ENCODE data around the gene CREBL2.

DNA sequence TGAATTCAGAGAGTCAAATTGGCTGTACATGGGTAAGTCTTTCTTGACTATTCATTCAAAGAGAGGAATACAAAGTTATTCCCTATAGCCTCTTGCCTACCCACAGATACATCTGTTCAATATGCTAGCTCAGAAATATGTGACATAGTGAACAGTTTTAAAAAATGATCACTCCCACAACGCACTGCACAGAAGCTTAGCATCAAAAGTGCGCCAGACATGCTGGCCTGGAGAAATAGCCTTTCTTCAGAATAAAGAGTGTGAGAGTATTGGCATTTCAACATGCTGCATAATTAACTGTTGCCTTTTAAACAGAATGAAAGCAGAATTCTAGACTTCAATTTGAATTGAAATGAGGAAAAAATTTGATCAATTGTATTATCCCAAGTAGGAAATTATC is 57.3 kb downstream of the CREBL2 start:
- TF ChIP-seq MAFK (conservative IDR thresholded peaks at IDR 0.05 in 1 of 2, IDR thresholded peaks at IDR 0.05 in 1 of 2; ENCODE audit: low read length in 2 of 2): no peak
- no peak for TF ChIP-seq AHR (CRISPR knock-in tag; IDR thresholded peaks at IDR 0.05)
- TF ChIP-seq, protein P1, sequence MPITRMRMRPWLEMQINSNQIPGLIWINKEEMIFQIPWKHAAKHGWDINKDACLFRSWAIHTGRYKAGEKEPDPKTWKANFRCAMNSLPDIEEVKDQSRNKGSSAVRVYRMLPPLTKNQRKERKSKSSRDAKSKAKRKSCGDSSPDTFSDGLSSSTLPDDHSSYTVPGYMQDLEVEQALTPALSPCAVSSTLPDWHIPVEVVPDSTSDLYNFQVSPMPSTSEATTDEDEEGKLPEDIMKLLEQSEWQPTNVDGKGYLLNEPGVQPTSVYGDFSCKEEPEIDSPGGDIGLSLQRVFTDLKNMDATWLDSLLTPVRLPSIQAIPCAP (CRISPR knock-in tag; IDR thresholded peaks at IDR 0.05; ENCODE audit: low read depth): no peak
- no peak for TF ChIP-seq SAP130 (CRISPR knock-in tag; IDR thresholded peaks at IDR 0.05; ENCODE audit: low read depth)

All from HepG2 (cell line).